HG03066 (cell line): Measurements from ENCODE around the gene PLIN1.
"Not testable (repeated sequence)": the region's sequence is repeated elsewhere in the genome, so short reads cannot be mapped to it uniquely, and the experiment has no call there.

ENCODE experiments used
- ATAC-seq: cut with Tn5 transposase; IDR thresholded peaks from one replicate; pipeline ENCODE4 v1.9.1; 2021; ENCODE audit warnings: low read depth; ENCODE audit not compliant: unreplicated experiment

PLIN1 gene, protein sequence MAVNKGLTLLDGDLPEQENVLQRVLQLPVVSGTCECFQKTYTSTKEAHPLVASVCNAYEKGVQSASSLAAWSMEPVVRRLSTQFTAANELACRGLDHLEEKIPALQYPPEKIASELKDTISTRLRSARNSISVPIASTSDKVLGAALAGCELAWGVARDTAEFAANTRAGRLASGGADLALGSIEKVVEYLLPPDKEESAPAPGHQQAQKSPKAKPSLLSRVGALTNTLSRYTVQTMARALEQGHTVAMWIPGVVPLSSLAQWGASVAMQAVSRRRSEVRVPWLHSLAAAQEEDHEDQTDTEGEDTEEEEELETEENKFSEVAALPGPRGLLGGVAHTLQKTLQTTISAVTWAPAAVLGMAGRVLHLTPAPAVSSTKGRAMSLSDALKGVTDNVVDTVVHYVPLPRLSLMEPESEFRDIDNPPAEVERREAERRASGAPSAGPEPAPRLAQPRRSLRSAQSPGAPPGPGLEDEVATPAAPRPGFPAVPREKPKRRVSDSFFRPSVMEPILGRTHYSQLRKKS

GRCh38 chr15:89679212-89679611, at the start of gene PLIN1:
Gene PLIN1, minus strand, starts transcription at chr15:89679367. Its CDS starts 1,878 bp downstream, at chr15:89677489.
- no peak for ATAC-seq

DNA sequence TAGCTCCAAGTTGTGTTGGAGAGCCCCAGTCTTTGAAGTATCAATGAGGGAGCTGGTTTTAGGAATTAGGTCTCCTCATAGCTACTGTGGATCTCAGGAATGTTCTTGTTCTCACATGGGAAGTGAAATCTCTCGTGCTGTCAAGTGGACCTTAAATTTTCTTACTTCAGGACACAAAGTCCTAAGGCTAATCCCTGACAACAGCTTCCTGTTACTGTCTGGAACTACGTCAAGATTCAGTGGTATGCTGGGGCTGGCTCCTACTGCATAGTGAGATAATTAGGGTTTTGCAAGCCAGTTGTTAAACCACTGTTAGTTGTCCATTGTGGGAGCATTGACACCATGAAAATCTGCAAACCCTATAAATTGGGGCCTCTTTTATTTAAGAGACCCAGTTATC, 49.1 kb upstream of the PLIN1 start:
- no peak for ATAC-seq

- ATAC-seq, result no peak
Observed at GRCh38 chr15:89725064-89725463, 45.9 kb upstream of the PLIN1 start.

DNA sequence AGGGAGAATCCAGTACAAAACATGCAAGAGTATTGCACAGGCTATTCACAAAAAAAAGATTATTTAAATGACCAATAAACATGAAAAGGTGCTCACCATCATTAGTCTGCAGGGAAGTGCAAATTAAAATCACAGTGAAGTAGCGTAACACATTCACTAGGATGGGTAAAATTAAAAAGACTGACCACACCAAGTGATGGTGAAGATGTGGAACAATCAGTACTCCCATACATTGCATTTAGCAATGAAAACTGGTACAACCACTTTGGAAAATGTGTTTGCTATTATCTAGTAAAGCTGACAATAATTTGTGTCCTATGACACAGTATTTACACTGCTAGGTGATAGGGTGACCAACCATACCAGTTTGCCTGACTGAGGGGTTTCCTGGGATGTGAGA, 45.5 kb upstream of the PLIN1 start:
- ATAC-seq, result no peak

- no peak for ATAC-seq
Observed at GRCh38 chr15:89723031-89723430, 43.9 kb upstream of the PLIN1 start.

DNA sequence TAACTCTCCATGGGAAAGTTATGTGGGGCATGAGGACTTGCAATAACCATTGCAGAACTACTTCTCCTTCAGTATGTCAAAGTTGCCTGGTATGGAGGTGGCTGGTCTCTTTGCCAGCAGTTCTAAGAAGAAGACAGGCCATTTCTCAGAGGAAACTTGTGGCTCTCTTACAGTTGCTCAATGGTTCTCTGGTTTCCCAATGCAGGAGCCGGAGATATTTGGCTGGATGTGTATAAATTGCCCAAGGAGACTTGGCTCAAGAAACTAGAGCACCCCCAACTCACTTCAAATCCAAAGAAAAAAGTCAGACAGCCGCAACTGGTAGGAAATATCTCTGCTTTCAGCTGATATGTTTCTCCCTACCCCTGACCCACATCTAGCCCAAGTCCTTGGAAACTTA, 35.6 kb upstream of the PLIN1 start:
- no peak for ATAC-seq

DNA sequence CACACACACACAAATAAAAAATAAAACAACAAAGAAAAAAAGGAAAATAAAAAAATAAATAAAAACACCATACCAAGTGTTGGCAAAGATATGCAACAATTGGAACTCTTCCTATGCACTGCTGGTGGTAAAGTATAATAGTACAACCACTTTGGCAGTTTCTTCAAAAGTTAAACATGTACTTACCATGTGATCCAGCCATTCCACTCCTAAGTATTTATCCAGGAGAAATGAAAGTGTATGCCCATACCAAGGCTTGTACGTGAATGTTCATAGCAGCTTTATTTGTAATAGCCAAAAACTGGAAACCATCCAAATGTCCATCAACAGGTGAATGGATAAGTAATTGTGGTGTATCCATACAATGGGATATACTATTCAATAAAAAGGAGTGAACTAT, 28.4 kb upstream of the PLIN1 start:
- ATAC-seq, result no peak

DNA sequence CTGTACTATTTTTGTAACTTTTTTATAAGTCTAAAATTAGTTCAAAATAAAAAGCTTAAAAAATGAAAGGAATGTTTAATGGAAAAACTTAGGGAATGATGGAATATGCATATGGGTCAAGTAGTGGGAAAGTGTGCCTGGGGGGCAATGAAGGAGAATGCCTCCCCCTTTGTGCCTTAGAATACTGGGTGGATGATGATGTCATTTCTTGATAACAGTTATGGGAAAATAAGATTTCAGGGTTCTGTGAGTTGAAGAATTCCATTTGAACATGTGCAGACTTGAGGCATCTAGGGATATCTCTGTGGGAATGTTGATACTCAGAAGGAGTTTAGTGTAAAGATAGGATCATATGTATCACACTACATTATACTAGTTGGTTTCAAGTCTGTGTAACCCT, 25.2 kb upstream of the PLIN1 start:
- no peak for ATAC-seq

GRCh38 chr15:89695198-89695597, 16.0 kb upstream of the PLIN1 start:
- no peak for ATAC-seq

DNA sequence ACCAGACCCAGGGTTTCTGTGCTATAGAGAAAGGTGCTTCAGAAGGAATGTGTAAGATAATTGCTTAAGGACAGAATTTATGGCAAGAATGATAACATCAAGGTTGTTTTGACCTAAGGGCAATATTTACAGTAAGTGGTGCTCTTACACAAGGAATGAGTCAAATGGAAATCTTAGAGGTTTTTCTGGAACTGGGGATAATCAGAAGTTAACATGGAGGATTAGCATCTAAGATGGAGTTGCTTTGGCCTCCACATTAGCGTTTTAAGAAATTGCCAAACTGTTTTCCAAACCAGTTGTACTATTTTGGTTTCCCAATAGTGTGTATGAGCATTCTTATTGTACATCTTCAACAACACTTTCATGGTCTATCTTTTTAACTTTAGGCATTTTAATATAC, 14.5 kb upstream of the PLIN1 start:
- ATAC-seq, result no peak

DNA sequence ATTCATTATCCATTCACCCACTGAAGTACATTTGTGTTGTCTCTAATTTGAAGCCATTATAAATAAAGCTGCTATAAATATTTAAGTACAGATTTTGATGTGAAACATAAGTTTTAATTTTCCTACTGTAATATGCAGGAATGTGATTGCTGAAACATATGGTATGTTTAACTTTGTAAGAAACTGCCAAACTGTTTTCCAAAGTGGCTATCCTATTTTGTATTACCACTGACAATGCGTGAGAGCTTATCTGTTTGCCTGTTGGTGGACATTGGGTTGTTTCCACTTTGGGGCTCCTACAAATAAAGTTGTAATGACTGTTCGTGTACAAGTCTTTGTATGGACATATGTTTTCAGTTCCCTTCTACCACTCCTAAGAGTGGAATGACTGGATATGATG, 13.9 kb upstream of the PLIN1 start:
- no peak for ATAC-seq

DNA sequence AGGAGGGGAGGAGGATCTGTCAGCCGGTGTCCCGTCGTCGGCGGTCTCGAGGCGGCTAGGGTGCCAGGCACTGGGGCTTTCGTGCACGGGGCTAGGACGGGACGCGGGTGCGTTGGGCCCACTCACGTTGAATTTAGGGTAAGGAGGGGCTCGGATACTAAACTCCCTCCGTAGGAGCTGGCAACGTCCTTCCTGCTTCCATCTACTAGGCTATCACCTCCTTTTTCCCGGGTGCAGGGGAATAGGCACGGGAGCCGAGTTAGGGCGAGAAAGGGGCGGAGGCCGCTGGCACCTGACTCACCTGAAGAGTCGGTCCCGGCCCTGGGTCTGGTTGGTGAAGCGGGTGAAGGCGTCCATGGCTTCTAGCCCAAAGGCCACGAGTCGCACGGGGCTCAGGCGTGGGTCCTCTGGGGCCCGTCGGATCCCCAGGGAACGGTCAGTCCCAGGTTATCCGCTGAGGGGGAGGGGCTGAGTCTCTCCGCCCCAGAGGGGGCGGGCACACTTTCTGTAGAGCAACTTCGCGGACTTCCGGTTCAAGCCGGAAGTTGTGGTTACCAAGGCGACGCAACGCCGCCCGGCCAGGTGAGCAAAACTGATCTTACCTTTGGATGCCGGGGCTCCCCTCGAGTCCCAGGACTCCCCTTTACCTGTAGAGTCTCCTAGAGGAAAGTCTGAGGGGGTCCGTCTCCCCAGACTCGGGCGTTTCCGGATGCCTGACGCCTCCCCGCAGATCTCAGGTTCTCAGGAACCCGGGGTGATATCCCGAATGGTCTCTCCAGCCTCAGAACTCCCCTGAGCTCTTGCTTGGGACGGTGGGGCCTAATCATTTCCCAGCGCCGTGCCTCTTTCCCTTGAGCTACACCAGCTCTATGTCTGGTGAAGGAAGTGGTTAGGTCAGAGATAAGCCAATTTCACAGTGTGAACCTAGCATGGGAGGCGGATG, 11.4 kb upstream of the PLIN1 start, which contains the start of the genes PEX11A and WDR93:
Gene PEX11A, minus strand, starts transcription at position 479 of the 943 bp plus-strand sequence. Its CDS starts 122 bp downstream, at position 357.
Gene WDR93, plus strand, starts transcription at position 536 of the 943 bp plus-strand sequence. CDS start 10,936 bp downstream, outside the sequence.
- peak; percentile 86 for ATAC-seq

- not testable (repeated sequence) for ATAC-seq
Observed at GRCh38 chr15:89689930-89690275, 10.7 kb upstream of the PLIN1 start.

DNA sequence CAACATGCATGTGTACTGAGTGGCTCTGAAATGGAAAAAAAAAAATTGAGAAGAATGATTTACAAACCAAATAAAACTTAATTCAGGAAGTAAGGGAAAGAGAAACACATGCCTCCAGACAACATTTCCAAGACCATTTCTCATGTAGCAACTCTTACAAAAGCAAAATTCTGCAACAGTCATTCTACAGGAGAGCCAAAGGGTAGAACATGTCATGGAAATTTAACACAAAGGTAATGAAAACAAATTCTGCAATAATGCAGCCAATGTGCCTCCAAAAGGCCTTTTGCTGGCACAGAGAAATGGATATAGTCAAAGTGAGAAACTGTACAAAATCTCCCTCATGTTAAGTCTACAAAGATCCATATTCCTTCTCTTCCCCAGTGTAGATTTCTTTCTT, 7.4 kb upstream of the PLIN1 start:
- ATAC-seq, result no peak

DNA sequence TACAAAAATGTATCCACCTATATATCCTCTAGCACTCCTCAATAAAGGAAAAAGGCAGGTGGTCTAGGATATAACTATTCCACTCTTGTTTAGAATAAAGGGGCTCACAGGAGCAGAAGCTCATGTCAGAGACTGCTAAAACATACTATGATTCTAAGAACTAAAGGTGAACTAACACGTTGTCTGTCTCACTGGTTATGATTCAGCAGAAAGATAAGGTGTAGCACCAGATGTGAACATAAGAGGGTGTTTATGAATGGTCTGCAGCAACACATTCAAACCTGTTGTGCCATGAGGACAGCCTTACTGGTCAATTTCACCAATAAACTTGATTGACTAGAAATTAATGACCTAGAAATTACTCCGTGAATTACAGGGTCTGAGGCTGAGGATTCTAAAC, 6.8 kb upstream of the PLIN1 start:
- no peak for ATAC-seq

GRCh38 chr15:89681146-89681545, 2.0 kb upstream of the PLIN1 start:
- no peak for ATAC-seq

DNA sequence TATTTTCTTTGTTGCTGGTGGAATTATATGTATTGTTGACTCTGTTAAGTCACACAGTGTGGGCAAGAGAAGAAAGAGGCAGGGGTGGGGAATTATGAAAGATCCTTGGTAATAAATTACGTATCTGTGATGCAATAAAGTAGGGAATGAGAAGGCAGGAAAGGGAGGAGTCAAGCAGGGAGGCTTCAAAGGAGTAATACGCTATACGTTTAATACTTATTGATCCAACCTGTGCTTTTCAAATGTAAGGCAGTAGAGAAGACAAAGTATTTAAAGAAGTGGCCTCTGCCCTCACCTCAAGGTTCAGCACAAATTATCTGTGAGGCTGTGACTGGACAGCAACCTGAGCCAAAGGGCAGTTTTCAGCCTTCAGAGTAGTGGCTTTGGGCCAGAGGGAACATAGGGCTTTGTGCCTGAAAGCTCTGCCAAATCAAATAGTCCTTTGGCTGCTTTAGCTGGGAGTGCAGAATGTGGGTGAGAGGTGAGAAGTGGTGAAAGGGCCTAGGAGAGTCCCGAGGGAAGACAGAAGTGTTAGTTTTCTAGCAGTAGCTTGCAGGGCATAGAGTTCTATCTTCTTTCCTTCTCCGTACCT, 1.2 kb upstream of the PLIN1 start:
- ATAC-seq, result no peak

- no peak for ATAC-seq
Observed at GRCh38 chr15:89677381-89677780, 1.8 kb downstream of the PLIN1 start.

DNA sequence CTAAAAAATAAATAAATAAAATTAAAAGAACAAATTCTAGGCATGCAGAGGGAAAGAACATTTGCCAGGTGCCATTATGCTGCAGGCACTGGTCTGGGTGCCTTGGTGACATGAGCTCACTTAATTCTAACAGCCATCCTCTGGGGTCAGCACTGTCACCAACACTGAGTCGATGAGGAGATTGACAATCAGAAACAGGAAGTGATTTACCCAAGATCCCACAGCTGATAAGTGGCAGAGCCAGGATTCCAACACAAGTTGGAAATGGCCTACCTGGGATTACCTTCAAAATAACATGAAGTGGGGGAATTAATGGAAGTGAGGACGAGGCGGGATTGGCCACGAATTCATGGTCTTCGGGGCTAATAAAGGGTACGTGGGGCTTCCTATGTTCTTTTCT, 3.6 kb downstream of the PLIN1 start:
- no peak for ATAC-seq

DNA sequence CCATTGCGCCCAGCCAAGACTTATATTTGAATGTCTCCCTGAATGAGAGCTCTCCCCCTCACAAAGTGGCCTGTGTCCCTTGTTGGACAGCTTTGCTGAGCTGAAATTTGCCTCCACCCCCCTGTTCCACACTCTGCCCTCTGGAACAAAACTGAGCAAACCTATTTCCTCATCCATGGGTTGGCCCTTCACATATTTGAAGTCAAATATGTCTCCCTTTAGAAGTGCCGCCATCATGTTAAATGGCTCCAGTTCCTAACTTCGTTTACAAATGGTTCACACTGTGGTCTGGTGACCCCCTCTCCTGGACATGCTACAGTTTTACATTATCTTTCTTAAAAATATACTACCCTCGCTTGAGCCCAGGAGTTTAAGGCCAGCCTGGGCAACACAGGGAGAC, 4.6 kb downstream of the PLIN1 start:
- no peak for ATAC-seq

DNA sequence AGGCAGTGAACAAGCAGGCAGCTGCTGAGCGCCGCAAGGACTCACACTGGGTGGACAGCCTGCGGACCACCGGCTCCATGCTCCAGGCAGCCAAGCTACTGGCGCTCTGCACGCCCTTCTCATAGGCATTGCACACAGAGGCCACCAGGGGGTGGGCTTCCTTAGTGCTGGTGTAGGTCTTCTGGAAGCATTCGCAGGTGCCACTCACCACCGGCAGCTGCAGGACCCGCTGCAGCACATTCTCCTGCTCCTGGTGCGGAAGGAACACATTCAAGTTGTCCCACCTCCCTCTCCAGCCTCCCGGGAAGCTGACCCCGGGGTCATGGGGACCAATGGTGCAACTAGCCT, 6.0 kb downstream of the PLIN1 start:
- no peak for ATAC-seq
